Neural cell (in vitro differentiated cells): ENCODE measurements around the gene KRTCAP2. TPM values are rescaled to one million over a fixed set of nuclear protein-coding genes. Genes with fewer than 3 reads are reported as not detected.
"Not testable (repeated sequence)": the region's sequence is repeated elsewhere in the genome, so short reads cannot be mapped to it uniquely, and the experiment has no call there.

Experiments
- H2AFZ ChIP-seq: fragments of 200-600, 300-800 bp; sonication (generic), shearing (Covaris generic); 2 replicates; pipeline ENCODE4 v1.6.0; 2014; ENCODE audit warnings: low read depth, mild to moderate bottlenecking, antibody characterized with exemption, low read length, moderate library complexity
- H3F3A ChIP-seq: fragments of 200-600 bp; shearing (Covaris generic); 2 replicates; pipeline ENCODE4 v1.6.1; 2016; ENCODE audit warnings: mild to moderate bottlenecking, moderate library complexity, mixed read lengths, antibody characterized with exemption, low read length; ENCODE audit not compliant: insufficient read depth, poor library complexity, severe bottlenecking
- H3K27ac ChIP-seq: fragments of 200-600, 300-800 bp; sonication (generic), shearing (Covaris generic); 2 replicates; pipeline ENCODE4 v1.5.1; 2014; ENCODE audit warnings: mild to moderate bottlenecking, low read length, moderate library complexity
- H3K27me3 ChIP-seq: fragments of 300-800, 200-600 bp; sonication (generic), shearing (Covaris generic); 2 replicates; pipeline ENCODE4 v1.6.0; 2014; ENCODE audit warnings: mild to moderate bottlenecking, low read depth, low read length, moderate library complexity; ENCODE audit not compliant: insufficient read depth
- H3K36me3 ChIP-seq: fragments of 300-800, 200-600 bp; sonication (generic), shearing (Covaris generic); 2 replicates; pipeline ENCODE4 v1.5.1; 2014; ENCODE audit warnings: mild to moderate bottlenecking, antibody characterized with exemption, low read length, moderate library complexity; ENCODE audit not compliant: insufficient read depth
- H3K4me2 ChIP-seq: fragments of 300-800, 200-600 bp; sonication (generic), shearing (Covaris generic); 2 replicates; pipeline ENCODE4 v1.6.0; 2014; ENCODE audit warnings: mild to moderate bottlenecking, low read length
- H3K4me3 ChIP-seq: fragments of 300-800, 200-600 bp; sonication (generic), shearing (Covaris generic); 2 replicates; pipeline ENCODE4 v1.5.1; 2014; ENCODE audit warnings: mild to moderate bottlenecking, low read length, moderate library complexity
- H3K79me2 ChIP-seq: fragments of 200-600 bp; shearing (Covaris generic); replicated peaks from 2 replicates; pipeline ENCODE4 v1.6.0; 2014; ENCODE audit warnings: mild to moderate bottlenecking, low read length, moderate library complexity; ENCODE audit not compliant: insufficient read depth
- H3K9ac ChIP-seq: fragments of 300-800, 200-600 bp; sonication (generic), shearing (Covaris generic); 2 replicates; pipeline ENCODE4 v1.6.1; 2016; ENCODE audit warnings: mild to moderate bottlenecking, low read length, mixed read lengths
- H3K9me2 ChIP-seq: fragments of 200-600 bp; shearing (Covaris generic); 2 replicates; pipeline ENCODE4 v1.6.1; 2016; ENCODE audit warnings: mild to moderate bottlenecking, low read length, mixed read lengths; ENCODE audit not compliant: insufficient read depth
- H3K9me3 ChIP-seq: fragments of 200-600, 300-800 bp; sonication (generic), shearing (Covaris generic); 2 replicates; pipeline ENCODE4 v1.6.1; 2016; ENCODE audit warnings: mild to moderate bottlenecking, mixed run types, low read length, moderate library complexity, mixed read lengths
- H4K20me1 ChIP-seq: fragments of 200-600 bp; shearing (Covaris generic); 2 replicates; pipeline ENCODE4 v1.6.1; 2016; ENCODE audit warnings: mild to moderate bottlenecking, mixed run types; ENCODE audit not compliant: insufficient read depth
- CTCF ChIP-seq: fragments of 450-650 bp; IDR thresholded peaks from 2 replicates; pipeline ENCODE4 v1.5.1; 2014; ENCODE audit warnings: antibody characterized with exemption, mild to moderate bottlenecking, moderate library complexity; ENCODE audit not compliant: poor library complexity, severe bottlenecking
- EP300 ChIP-seq: fragments of 450-650 bp; conservative IDR thresholded peaks from 2 replicates; pipeline ENCODE4 v1.6.1; 2014; ENCODE audit warnings: antibody characterized with exemption, mild to moderate bottlenecking, moderate library complexity; ENCODE audit not compliant: poor library complexity, severe bottlenecking
- EZH2 ChIP-seq: fragments of 200-600, 300-800 bp; shearing (Covaris generic), sonication (generic); IDR thresholded peaks from 2 replicates; pipeline ENCODE4 v1.6.1; 2014; ENCODE audit warnings: antibody characterized with exemption, low read length, borderline replicate concordance, mild to moderate bottlenecking; ENCODE audit not compliant: insufficient read depth, poor library complexity, severe bottlenecking
- MXI1 ChIP-seq: fragments of 450-650 bp; conservative IDR thresholded peaks from 2 replicates; pipeline ENCODE4 v1.6.1; 2014; ENCODE audit warnings: antibody characterized with exemption, mild to moderate bottlenecking; ENCODE audit not compliant: poor library complexity, severe bottlenecking
- POLR2AphosphoS5 ChIP-seq: IDR thresholded peaks from 2 replicates; pipeline ENCODE4 v1.6.1; 2012
- RAD21 ChIP-seq: fragments of 450-650 bp; conservative IDR thresholded peaks from 2 replicates; pipeline ENCODE4 v1.6.1; 2014; ENCODE audit warnings: antibody characterized with exemption, mild to moderate bottlenecking, moderate library complexity
- REST ChIP-seq: IDR thresholded peaks from 2 replicates; pipeline ENCODE4 v1.6.1; 2012; ENCODE audit warnings: borderline replicate concordance
- SMC3 ChIP-seq: fragments of 450-650 bp; conservative IDR thresholded peaks from 2 replicates; pipeline ENCODE4 v1.6.1; 2014; ENCODE audit warnings: antibody characterized with exemption, mild to moderate bottlenecking, moderate library complexity; ENCODE audit not compliant: poor library complexity
- TAF1 ChIP-seq: IDR thresholded peaks from 2 replicates; pipeline ENCODE4 v1.6.1; 2012; ENCODE audit warnings: low read depth
- polyA plus RNA-seq: library from polyadenylated mRNA; depleted of rRNA; stranded (reverse); fragments of >200 nt; gene quantifications from 2 replicates; pipeline ENCODE4 v1.2.3, GENCODE V29; 2014

Gene KRTCAP2
- polyA plus RNA-seq, 1 donor from 2014 or later: 175 TPM

GRCh38 chr1:155192346-155193274, 19.5 kb upstream of the KRTCAP2 start:
- Histone ChIP-seq H3K9me3 (no peaks in the 10 kb centered on the region), H3K79me2 (peaks cover 24% of the 10 kb centered on the region), H3K9me2 (no peaks in the 10 kb centered on the region), H3K9ac (peak overlapping the region; percentile 78), H3K27ac (peak overlapping the region; percentile 91), H3K4me2 (peak overlapping the region; percentile 55), H3K36me3 (no peaks in the 10 kb centered on the region), H3F3A (no peaks in the 10 kb centered on the region), H3K27me3 (no peaks in the 10 kb centered on the region), H2AFZ (no peak overlapping the region), H4K20me1 (no peaks in the 10 kb centered on the region), H3K4me3 (peak overlapping the region; percentile 68)
- no peak for TF ChIP-seq RAD21
- no peak for TF ChIP-seq POLR2AphosphoS5
- TF ChIP-seq CTCF: no peak
- TF ChIP-seq EZH2: no peak
- no peak for TF ChIP-seq MXI1
- TF ChIP-seq SMC3: no peak
- no peak for TF ChIP-seq EP300
- no peak for TF ChIP-seq REST
- no peak for TF ChIP-seq TAF1

GRCh38 chr1:155191904-155192303, 18.8 kb upstream of the KRTCAP2 start:
- Histone ChIP-seq H3F3A (no peaks in the 10 kb centered on the region), H3K79me2 (peaks cover 17% of the 10 kb centered on the region), H3K4me3 (no peak overlapping the region), H3K9ac (no peak overlapping the region), H4K20me1 (no peaks in the 10 kb centered on the region), H3K9me2 (no peaks in the 10 kb centered on the region), H3K27ac (no peak overlapping the region), H2AFZ (no peak overlapping the region), H3K4me2 (no peak overlapping the region), H3K36me3 (no peaks in the 10 kb centered on the region), H3K9me3 (no peaks in the 10 kb centered on the region), H3K27me3 (no peaks in the 10 kb centered on the region)
- no peak for TF ChIP-seq CTCF
- TF ChIP-seq MXI1: no peak
- no peak for TF ChIP-seq EZH2
- TF ChIP-seq POLR2AphosphoS5: no peak
- TF ChIP-seq TAF1: no peak
- no peak for TF ChIP-seq SMC3

GRCh38 chr1:155189926-155190325, 16.8 kb upstream of the KRTCAP2 start:
- H3K27ac ChIP-seq, H3K27me3 ChIP-seq: not testable (repeated sequence)

More at GRCh38 chr1:155189926-155190325, 16.8 kb upstream of the KRTCAP2 start:
- not testable (repeated sequence) for H3K36me3 ChIP-seq, H3F3A ChIP-seq, H3K4me2 ChIP-seq, H3K9me2 ChIP-seq, H3K9ac ChIP-seq, H2AFZ ChIP-seq, H4K20me1 ChIP-seq, H3K9me3 ChIP-seq, H3K4me3 ChIP-seq, H3K79me2 ChIP-seq
